Measurements from ENCODE around the gene ADAM22.
A peak's percentile ranks its signal among the peaks of the same experiment; 100 is the strongest.
"Not testable (repeated sequence)": the region's sequence is repeated elsewhere in the genome, so short reads cannot be mapped to it uniquely, and the experiment has no call there.

ADAM22 gene, protein sequence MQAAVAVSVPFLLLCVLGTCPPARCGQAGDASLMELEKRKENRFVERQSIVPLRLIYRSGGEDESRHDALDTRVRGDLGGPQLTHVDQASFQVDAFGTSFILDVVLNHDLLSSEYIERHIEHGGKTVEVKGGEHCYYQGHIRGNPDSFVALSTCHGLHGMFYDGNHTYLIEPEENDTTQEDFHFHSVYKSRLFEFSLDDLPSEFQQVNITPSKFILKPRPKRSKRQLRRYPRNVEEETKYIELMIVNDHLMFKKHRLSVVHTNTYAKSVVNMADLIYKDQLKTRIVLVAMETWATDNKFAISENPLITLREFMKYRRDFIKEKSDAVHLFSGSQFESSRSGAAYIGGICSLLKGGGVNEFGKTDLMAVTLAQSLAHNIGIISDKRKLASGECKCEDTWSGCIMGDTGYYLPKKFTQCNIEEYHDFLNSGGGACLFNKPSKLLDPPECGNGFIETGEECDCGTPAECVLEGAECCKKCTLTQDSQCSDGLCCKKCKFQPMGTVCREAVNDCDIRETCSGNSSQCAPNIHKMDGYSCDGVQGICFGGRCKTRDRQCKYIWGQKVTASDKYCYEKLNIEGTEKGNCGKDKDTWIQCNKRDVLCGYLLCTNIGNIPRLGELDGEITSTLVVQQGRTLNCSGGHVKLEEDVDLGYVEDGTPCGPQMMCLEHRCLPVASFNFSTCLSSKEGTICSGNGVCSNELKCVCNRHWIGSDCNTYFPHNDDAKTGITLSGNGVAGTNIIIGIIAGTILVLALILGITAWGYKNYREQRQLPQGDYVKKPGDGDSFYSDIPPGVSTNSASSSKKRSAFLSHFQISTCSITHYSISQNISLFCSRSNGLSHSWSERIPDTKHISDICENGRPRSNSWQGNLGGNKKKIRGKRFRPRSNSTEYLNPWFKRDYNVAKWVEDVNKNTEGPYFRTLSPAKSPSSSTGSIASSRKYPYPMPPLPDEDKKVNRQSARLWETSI

DNA sequence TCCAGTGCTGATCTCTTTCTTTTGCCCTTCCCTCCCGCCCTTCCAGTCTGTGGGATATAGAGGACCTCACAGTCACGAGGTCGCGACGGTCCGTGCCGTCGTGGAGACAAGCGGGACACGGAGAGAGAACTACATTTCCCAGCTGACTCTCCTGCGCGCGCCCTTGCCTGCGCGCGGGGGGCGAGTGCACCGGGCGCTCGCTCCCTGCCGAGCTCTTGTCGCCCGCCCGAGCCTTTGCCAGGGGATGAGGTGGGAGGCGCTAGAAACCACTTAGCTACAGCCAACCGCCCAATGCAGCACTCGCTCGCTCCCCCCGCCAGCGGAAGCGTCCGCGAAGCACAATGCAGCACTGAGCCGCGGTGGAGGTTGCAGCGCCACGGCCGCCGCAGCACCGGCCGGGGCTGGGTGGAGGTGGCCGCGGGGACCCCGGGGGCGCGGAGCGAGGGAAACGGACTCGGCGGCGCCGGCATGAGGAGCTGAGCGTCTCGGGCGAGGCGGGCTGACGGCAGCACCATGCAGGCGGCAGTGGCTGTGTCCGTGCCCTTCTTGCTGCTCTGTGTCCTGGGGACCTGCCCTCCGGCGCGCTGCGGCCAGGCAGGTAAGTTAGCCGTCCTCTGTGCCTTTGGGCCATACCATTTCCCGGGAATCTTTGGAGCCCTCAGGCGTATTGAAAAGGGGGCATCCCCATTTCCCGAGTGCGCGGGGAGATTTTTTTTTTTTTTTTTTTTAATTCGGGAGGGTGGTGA, at the start of gene ADAM22:
Gene ADAM22, plus strand, starts transcription at position 299 of the 746 bp plus-strand sequence. Its CDS starts 215 bp downstream, at position 514.
- peak; percentile 86 for DNase-seq

- DNase-seq: no peak
These were observed 49.0 kb upstream of the ADAM22 start for GRCh38 chr7:87885018-87885417.

- DNase-seq: peak; percentile 55
These were observed 47.2 kb upstream of the ADAM22 start for GRCh38 chr7:87886875-87887274.

- no peak for DNase-seq
These were observed 38.7 kb upstream of the ADAM22 start for GRCh38 chr7:87895363-87895762.

DNA sequence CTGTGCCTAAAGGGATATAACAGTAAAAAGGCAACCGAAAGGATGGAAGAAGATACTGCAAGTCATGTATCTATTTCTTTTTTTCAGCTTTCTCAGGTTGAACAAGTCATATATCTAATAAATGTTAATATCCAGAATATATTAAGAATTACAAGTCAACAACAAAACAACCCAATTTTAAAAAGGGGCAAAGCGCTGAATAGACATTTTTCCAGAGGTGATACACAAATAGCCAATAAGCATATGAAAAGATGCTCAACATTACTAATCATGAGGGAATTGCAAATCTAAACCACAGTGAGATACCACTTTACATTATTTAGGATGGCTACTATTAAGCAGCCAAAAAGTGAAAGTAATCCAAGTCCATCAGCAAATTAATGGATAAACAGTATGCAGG, 34.8 kb upstream of the ADAM22 start:
- DNase-seq: no peak

GRCh38 chr7:87907136-87907906, 26.7 kb upstream of the ADAM22 start:
- DNase-seq: not testable (repeated sequence)

DNA sequence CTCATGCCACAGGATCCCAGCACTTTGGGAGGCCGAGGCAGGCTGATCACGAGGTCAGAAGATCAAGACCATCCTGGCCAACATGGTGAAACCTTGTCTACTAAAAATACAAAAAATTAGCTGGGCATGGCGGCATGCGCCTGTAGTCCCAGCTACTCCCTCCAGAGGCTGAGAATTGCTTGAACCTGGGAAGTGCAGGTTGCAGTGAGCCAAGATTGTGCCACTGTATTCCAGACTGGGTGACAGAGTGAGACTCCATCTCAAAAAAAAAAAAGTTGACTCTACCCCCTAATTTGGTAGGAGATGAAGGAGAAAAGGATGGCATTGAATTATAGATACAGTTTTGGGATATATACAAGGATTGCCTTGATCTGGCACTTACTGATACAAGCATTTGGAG, 25.2 kb upstream of the ADAM22 start:
- not testable (repeated sequence) for DNase-seq

DNA sequence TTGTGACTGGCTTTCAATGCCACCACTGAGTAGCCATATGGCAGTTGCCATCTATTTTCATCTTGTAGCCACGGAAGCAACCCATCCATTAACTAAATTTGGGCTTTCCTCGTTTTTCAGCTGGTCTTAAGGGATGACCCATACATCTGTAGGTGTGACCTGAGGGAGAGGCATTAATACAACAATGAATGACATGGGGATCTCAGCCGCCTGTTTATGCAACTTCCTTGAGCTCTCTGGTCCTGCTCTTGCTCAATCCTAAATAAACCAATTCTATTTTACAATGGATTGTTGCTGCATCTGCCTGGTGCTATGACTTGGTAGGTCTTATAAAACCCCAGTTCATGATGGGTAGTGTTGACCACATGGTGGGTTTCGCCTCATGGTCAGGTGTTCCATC, 21.9 kb upstream of the ADAM22 start:
- no peak for DNase-seq

DNA sequence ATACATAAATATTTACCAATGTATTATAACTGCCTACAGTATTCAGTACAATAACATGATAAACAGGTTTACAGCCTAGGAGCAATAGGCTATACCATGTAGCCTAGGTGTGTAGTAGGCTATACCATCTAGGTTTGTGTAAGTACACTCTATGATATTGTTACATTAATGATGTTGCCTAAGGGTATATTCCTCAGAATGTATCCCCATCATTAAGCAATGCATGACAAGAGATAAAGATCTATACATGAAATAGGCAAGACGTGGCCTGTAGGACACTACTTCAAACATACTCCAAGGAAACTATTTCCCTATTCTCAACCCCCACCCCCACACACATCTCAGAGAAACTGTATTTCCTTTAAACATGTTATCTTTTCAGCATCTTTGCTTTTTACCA, 15.3 kb upstream of the ADAM22 start:
- no peak for DNase-seq

DNA sequence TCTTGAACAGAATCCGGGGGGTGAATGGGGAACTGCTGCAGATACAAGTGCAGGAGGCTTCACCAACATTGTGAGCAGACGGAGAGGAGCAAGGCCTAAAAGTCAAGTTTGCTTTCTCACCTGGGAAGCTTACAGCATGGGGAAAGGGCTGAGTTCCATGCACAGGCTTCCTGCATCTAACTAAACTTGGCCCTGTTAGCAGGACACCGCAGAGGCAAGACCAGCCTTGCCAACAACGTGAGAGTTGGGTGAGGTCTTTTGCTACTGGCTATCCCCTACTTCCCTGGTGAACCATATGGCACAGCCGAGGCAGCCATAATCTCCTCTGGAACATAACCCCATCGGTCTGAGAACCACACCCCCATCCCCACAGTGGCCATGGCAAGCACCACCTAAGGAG, 14.2 kb upstream of the ADAM22 start:
- DNase-seq: no peak

DNA sequence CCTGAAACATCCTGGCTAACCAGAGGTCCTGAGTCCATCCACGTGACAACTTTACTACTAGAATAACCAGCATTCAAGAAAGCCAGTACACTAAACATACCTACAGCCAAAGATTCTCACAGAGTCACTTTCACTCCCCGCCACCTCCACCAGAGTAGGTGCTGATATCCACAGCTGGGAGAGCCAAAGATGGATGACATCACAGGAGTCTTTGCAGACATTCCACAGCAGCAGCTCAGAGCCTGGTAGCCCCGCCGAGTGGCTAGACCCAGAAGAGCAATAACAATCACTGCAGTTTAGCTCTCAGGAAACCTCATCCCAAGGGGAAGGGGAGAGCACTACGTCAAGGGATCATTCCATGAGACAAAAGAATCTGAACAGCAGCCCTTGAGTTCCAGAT, 13.5 kb upstream of the ADAM22 start:
- no peak for DNase-seq

GRCh38 chr7:87922759-87923395, 11.2 kb upstream of the ADAM22 start:
- not testable (repeated sequence) for DNase-seq

GRCh38 chr7:87926581-87927461, 7.2 kb upstream of the ADAM22 start:
- DNase-seq: no peak

DNA sequence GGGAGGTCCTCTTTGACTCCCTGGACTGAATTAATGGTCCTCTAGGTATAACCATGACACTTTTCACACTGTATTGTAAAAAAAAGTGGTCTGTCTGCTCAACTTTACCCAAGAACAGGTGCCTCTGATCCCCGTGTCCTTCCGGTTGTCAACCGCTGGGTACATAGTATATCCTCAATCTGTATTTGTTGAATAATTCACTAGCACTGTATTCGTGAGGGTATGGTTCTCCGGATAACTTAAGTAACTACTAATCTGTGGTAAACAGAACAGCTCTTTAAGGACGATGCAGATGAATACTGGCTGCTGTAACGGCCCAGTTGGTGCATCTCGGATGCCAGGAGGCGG, 472 bp upstream of the ADAM22 start:
- DNase-seq: peak; percentile 2

GRCh38 chr7:87934699-87935383, 790 bp downstream of the ADAM22 start:
- DNase-seq: no peak

DNA sequence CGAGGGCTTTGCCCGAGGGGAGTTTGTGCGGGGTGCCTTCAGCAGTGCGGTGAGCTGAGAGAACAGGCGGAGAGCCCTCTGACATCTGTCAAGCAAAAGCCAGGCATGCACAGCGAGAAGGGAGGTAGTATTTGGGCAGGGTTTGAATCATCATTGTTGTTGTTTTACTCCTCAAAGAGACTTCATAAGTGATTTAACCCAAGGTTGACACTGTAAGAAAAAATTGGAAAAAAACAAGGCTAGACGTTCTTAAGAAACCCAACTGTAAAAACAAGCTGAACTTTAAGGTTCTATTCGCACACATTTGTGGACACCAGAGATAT, 1.3 kb downstream of the ADAM22 start:
- no peak for DNase-seq

DNA sequence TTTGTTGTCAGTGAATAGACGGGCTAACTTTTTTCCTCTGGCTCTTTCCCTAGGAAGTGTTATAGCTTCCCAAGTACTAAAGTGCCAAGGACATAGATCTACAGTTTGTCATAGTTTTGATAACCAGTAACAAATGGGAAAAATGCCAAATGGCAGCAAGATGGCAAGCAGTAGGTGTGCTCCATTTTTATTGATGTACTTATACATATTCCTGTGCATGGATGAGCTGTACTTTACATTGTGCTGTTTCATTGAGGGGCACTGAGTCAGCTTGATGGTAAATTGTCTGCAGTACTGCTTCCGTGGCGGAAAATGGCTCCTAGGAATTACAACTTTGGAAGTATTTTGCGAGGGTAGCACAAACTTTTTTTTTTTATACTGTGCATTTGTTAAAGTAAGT, 7.1 kb downstream of the ADAM22 start:
- no peak for DNase-seq

DNA sequence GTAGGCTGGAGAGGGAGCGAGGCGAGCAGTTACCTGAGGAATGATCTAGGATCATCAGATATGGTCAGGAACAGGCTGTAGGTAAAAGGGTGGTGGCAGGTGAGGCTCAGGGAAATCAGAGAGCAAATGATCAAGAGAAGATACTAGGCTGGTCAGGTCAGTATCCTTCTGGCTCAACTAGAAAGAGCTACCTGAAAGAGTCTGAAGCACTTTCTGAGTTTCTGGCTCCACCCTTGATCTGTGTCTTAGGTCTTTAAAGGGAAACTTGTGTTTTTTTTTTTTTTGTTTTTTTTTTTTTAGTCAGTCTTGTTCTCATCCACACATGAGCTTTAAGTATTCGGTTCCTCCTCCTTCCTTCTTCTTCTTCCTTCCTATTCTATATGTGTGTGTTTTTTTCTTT, 10.5 kb downstream of the ADAM22 start:
- no peak for DNase-seq

- DNase-seq: not testable (repeated sequence)
These were observed 11.9 kb downstream of the ADAM22 start for GRCh38 chr7:87945926-87946325.

GRCh38 chr7:87948371-87948770, 14.3 kb downstream of the ADAM22 start:
- DNase-seq: no peak

Measured in CD4-positive, alpha-beta T cell treated with Interleukin-4 for 4 hours (primary cell).